ENCODE data around the gene PARP16.

- TF ChIP-seq CTCF (IDR thresholded peaks at IDR 0.05; ENCODE audit: low read depth, low read length) (no peak), MYC (IDR thresholded peaks at IDR 0.05; ENCODE audit: low read depth, low read length) (peak; percentile 93), POLR2A (IDR thresholded peaks at IDR 0.05; ENCODE audit: extremely low read depth, insufficient read length) (peak; percentile 78)
These were observed at the start of gene PARP16 for GRCh38 chr15:65286704-65287519.
